ENCODE measurements around the gene MAP2K1.

The MAP2K1 gene

GRCh38 chr15:66394472-66394871 is 7.8 kb downstream of the MAP2K1 start:
- no peak for DNase-seq

DNA sequence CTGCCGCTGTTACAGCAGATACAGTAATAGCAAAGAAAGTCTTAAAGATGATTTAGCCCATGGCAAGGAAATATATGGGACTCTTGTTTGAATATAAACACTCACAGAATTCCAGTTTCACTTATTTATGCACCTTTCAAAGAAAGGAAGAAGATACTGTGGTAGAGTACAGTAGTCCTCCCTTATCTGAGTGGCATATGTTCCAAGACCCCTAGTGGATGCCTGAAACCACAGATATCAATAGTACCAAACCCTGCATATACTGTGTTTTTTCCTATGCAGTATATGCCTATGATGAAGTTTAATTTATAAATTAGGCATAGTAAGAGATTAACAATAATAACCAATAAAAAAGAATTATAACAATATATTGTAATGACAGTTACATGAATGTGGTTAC is 8.2 kb downstream of the MAP2K1 start:
- no peak for DNase-seq

DNA sequence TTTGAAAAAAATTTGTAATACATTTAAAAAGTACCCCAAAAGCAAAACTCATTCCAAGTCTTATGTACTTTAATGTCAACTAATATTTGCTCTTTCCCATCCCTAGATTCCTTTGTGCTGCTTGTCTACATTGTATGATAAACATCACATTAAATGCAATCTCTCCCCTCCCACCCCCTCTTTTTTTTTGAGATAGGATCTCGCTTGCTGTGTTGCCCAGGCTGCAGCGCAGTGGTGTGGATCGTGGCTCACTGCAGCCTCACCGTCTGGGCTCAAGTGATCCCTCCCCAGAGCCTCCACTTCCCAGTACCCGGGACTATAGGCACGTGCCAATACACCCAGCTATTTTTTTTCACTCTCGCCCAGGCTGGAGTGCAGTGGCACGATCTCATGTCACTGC is 12.6 kb downstream of the MAP2K1 start:
- no peak for DNase-seq

GRCh38 chr15:66400351-66400774 is 13.7 kb downstream of the MAP2K1 start:
- no peak for DNase-seq

DNA sequence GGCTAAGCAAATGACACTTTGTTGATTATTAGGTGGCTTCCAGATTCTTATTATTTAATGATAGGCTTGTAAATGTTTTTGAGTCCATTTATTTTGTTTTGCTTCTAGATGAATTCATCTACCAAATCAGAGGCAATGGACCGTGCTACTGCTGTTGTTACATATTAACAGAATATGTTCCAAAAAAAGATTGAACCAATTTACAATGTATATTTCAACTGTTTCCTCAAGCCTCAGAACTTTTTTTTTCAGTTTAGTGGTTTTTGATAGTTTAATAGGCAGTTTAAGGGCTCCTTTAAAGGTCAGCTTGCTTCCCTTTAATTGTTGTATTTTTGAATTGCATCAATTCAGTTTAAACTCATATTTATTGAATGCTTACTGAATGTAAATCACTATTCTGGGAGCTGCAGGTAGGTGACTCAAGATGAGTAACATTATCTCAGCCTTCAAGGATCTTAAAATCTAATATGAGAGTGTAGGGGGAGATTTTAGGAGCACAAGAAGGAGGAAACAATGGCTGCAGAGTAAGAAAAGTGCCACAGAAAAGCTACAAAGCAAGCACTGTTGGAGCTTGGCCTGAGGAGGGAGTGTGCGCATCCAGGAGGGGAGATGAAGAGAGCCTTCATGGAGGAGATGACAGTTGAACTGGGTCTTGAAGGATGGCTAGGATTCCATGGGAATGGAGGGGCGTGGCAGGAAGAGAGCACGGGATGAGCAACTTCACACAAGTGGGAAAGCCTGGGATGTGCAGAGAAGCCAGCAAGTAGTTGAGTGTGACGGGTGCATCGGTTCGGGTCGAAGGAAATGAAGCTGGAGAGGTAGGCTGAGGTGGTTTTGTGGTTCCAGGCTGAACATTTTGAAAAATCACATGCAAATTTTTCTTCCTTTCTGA is 14.7 kb downstream of the MAP2K1 start:
- no peak for DNase-seq

GRCh38 chr15:66402761-66403284 is 16.1 kb downstream of the MAP2K1 start:
- no peak for DNase-seq

DNA sequence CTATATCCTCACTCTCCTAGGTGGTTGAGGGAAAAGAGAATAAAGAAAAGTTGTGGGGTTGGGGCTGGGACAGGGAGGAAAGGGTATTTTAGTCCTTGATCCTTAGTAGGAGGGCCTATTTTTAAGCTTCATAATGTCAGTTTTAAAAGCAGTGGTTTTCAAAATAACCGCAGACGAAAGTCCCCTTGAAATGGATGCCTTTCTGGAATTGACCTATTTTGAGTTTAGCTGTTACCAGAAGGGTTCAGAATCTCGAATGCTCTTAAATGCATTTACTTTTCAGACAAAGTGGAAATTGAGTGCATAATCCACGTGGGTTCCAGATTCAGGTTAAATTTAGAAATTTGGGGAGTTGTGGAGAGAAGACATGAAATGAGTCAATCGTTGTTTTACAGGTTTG is 16.6 kb downstream of the MAP2K1 start:
- DNase-seq: no peak

DNA sequence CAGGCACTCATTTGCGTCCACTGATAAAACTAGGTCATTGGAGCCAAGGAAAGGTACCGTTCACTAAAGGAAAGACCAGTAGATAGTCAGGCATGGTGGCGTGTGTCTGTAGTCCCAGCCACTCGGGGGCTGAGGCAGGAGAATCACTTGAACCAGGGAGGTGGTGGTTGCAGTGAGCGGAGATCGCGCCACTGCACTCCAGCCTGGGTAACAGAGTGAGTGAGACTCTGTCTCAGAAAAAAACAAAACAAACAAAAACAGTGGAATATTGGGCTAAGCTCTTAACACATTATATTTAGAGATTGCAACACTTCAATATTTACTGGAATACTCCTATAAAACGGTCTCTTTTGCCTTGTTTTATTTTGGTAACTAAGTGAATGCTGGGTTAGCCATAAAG is 17.4 kb downstream of the MAP2K1 start:
- no peak for DNase-seq

DNA sequence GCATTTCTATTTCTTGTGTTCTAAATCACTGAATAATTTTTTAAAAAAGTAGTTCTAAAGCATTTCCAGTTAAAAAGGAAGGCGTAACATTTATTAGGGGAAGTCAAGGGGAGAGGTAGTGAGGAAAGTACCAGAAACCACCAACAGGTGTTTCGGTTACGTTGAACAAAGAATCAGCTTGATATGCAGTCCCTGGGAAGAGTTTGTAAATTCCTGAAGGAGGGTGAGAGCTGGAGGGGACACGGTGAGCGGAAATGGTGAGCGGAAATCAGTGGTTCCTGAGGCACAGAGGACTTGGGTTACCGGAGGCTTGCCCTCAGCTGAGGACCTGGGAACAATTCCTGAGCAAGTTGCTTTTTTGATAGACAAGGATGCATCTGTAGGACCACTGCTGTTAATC is 17.8 kb downstream of the MAP2K1 start:
- no peak for DNase-seq

DNA sequence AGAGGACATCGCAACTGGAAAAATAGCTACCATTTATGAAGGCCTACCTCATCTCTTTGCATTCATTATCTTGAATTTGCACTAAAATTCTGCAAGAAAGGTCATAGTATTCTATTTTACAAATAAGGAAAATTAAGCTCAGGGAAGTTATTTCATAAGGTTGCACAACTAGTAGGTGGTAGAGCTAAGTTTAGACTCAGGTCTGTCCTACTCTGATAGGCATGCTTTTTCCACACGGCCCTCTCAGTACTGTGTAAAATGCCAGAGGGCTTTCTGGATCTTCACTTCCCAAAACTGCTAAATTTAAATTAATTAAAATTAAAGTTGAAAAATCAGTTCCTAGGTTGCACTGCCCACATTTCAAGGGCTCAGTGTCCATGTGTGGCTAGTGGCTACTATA is 18.3 kb downstream of the MAP2K1 start:
- no peak for DNase-seq

DNA sequence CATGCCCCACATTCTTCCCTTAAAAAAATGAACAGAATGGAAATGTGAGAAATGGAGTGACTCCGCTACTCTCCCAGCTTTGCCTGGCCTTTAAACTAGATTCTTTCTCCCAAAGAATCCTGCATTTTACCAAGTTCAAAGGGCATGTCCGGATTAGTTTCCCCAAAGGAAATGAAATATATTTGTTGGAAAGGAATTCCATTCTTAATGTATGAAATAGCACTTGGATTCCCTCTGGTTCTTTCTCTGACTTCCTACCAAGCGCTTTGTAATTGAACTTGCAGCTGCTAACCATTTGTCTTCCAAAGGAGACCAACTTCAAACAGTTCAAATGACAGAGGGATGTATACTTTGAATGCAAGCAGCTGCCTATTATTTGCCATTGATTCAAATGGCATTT is 18.9 kb downstream of the MAP2K1 start:
- no peak for DNase-seq

DNA sequence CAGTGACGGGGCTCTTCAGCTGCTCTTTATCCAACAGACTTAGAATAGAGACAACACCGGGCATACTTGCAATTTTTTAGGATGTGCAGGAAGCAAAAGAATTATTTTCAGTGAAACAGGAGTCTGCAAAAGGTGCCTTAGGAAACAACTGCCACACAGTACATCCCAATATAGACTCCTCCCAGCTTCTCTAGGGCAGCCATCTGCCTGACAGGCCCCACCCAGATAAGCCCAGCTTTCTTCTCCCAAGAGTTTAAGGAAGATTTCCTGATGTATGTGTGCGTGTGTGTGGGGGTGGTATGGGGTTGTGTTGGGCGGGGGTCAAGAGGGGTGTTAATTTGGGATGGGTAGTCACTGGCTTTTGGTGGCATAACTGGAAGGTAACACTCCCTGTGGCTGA is 21.5 kb downstream of the MAP2K1 start:
- DNase-seq: no peak

GRCh38 chr15:66408675-66409282 is 22.1 kb downstream of the MAP2K1 start:
- no peak for DNase-seq

GRCh38 chr15:66409565-66410108 is 22.9 kb downstream of the MAP2K1 start:
- no peak for DNase-seq

GRCh38 chr15:66411190-66411589 is 24.5 kb downstream of the MAP2K1 start:
- no peak for DNase-seq

DNA sequence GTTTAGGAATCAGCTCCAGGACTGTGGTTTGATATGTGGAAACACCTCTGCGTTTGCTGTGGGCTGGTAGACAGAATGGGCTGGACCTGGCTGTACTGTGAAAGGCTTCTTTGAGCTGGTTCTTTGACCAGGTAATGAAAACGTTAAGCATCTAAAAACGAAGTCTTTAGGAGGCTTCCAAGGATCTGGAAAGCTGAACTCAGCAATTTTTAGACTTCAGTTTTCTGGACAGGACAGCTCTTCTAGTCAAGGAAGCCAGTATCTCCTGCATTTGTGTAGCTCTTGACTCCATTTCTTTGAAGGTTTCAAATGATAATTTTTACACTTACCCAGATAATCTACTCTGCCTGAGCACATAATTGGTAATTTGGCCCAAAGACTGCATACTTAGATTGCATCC is 25.5 kb downstream of the MAP2K1 start:
- no peak for DNase-seq

GRCh38 chr15:66413579-66413978 is 26.9 kb downstream of the MAP2K1 start:
- DNase-seq: no peak

DNA sequence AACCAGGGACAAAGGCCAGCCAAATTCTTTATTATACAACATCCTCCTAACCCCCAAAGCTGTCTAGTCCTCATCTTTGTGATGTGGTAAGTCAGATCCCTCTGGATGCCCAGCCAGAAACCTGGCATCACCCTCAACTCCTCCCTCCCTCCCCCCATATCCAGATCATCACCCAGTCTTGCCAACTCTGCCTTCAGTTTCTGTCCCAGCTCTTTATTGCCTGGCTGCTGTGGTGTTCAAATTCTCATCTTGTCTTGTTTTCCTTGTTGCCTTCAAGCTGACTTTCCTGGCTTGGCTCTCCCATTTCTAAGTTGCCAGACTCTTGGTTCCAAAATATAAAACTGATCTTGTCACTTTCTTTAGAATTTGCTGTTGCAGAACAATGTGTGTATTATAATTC is 28.6 kb downstream of the MAP2K1 start:
- DNase-seq: no peak

- no peak for DNase-seq
These were observed 31.0 kb downstream of the MAP2K1 start for GRCh38 chr15:66417736-66418135.

GRCh38 chr15:66419471-66419870 is 32.8 kb downstream of the MAP2K1 start:
- no peak for DNase-seq

- DNase-seq: no peak
These were observed 35.6 kb downstream of the MAP2K1 start for GRCh38 chr15:66422347-66422746.

- DNase-seq: no peak
These were observed 36.4 kb downstream of the MAP2K1 start for GRCh38 chr15:66423149-66423548.

DNA sequence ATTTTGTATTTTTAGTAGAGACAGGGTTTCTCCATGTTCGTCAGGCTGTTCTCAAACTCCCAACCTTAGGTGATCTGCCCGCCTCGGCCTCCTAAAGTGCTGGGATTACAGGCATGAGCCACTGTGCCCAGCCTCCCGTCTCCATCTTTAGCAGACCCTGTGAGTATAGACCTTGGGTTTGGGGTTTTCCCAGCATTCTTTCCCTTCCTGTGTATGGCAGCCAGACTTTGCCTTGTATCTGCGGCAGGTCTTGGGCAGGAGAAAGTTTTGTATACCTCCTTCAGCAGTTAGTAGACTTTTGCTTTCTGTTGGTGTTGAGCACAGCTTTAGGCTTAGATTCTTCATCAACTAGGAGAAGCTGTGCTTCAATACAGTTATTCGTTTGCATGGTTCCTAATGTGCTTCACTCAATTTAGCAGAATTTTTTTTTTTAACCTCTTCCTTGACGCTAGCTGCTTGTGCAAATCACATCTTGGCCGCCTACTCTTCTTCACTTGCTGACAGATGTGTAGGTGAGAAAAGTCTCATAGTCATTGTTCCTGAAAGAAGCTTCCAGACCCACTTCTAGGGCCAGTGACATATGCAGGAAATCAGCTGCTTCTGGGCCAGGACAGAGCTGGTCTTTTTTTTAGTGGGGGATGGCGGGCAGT is 38.4 kb downstream of the MAP2K1 start:
- no peak for DNase-seq

- DNase-seq: no peak
These were observed 39.1 kb downstream of the MAP2K1 start for GRCh38 chr15:66425837-66426236.
